HG03378 (cell line): ENCODE results near the gene KREMEN1.

Source experiments
- ATAC-seq: cut with Tn5 transposase; IDR thresholded peaks from one replicate; pipeline ENCODE4 v1.9.1; 2021; ENCODE audit warnings: mild to moderate bottlenecking, moderate library complexity; ENCODE audit not compliant: unreplicated experiment

The KREMEN1 gene

DNA sequence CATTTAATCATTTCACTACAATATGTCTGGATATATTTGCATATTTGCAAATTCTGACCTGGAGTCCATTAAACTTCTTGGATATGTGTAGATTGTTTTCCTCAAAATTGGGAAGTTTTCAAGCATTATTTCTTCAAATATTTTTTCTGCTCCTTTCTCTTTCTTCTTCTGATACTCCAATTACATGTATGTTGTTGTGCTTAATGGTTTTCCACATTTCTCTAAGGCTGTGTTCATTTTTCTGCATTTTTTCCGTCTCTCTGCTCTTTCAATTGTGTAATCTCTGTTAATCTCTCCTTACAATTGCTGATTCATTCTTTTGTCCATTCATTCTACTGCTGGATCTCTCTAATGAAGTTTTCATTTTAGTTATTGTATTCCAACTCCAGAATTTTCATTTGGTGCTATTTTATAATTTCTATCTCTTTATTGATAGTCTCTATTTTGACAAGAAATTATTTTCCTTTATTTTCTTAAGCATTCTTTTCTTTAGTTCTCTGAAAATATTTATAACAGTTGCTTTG is 102.5 kb downstream of the KREMEN1 start:
- no peak for ATAC-seq

DNA sequence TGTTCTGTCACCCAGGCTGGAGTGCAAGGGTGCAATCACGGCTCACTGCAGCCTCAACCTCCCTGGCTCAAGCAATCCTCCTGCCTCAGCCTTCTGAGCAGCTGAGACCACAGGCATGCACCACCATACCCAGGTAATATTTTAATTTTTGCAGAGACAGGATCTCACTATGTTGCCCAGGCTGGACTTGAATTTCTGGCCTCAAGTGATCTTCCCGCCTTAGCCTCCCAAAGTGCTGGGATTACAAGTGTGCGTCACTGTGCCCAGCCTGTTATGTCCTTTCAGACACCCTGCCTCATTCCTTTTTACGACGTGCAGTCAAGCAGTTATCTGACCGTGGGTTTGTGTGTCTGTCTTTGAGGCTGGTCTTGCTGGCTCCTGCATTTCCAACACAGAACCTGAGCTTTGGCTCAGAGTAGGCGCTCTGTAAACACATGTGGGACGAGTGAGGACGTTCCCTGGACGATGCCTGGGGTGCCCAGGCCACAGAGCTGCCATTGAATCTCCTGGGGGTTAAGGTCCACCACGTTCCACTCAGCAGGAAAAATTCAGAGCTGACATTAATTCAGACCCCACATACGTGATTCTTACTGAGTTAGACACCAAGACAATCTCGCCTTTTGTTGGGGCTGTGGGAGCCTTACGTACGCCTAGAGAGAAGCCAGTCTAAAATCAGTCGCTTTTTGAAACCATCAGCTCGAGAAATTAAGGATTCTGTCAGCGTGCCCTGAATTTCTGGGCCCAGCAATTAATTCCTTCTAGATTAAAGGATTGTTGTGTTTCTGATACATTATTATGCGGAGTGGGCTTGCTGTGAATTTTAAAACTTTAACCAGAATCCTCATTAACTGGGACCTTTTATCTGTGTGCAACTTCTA is 111.4 kb downstream of the KREMEN1 start:
- no peak for ATAC-seq

GRCh38 chr22:29184849-29185490 is 112.1 kb downstream of the KREMEN1 start:
- no peak for ATAC-seq

GRCh38 chr22:29186302-29186701 is 113.5 kb downstream of the KREMEN1 start:
- ATAC-seq: no peak

DNA sequence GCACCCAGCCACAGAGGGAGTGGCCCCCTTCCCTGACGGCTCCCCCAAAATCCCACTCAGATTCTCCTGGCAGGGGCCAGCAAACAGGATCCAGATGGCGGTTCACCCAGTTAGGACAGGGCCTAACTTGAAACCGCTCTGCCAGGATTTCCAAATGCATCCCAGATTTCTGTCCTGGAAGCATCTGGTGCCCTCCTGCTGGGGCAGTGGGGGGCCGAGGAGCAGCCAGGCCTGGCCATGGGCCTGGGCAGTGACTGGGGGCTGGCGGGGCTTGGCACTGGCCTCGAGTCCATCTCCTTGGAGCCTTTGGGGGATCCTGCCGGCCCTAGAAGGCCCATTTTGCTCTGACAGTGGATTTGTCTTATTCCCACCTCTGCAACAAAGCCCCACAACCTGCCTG is 115.0 kb downstream of the KREMEN1 start:
- ATAC-seq: no peak

DNA sequence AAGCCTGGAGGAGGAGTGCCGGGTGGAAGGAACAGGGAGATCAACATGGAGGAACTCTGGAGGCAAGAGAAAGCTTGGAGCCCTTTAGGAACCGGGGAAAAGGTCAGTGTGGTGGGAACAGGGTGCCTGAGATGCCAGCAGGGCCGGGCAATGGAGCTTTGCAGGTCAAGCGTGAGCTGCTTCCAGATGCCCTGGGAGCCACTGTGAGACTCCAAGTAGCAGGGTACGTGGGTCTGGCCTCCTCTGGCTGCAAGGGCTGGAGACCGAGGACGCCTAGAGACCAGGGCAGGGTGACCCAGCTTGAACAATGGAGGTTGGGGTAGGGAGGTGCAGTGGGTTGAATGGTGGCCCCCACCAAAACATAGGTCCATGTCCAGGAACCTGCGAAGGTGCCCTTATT is 117.2 kb downstream of the KREMEN1 start:
- ATAC-seq: no peak

DNA sequence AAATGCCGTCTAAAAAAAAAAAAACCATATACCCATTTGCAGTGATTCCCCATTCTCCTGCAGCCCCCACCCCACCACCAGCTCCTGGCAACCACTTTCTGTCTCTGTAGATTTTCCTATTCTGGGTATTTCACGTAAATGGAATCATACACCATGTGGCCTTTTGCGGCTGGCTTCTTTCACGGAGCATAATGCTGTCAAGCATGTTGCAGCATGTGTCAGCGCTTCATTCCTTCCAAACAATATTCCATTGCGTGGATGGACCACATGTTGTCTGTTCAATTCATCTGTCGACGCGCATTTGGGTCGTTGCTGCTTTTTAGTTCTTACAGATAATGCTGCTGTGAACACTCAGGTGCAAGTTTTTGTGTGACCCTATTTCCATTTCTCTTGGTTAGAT is 118.1 kb downstream of the KREMEN1 start:
- ATAC-seq: no peak

- no peak for ATAC-seq
These were observed 120.2 kb downstream of the KREMEN1 start for GRCh38 chr22:29193021-29193420.

GRCh38 chr22:29194184-29194583 is 121.3 kb downstream of the KREMEN1 start:
- no peak for ATAC-seq

GRCh38 chr22:29195118-29195963 is 122.5 kb downstream of the KREMEN1 start:
- no peak for ATAC-seq

DNA sequence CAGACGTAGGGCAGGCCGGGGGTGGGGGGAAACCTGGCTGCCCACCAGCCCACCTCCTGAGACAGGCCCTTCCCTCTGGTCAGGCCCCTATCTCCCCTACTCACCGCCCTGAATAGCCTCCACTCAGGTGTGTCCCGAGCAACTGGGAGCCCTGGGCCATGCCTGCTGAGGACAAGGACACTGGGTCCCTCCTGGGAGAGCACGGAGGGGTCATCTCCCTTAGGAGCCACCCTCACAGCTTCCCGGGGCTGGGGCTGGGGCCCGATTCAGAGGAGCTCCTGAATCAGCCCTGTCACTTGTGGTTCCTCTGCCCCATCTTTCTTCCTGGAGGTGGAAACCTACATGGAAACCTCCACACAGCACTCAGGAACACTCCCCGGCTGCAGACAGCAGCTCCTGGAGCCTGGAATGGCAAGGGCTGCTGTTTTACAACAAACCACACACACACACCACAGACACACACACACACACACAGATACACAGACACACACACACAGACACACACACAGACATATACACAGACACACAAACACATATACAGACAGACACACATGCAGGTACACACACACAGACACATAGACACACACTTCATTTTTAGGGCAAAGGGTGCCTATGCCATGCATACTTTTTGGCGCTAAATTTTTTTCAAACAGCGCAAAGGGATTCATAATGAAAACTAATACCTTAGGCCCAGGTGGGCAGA is 123.3 kb downstream of the KREMEN1 start:
- no peak for ATAC-seq

- no peak for ATAC-seq
These were observed 124.3 kb downstream of the KREMEN1 start for GRCh38 chr22:29197096-29197495.

DNA sequence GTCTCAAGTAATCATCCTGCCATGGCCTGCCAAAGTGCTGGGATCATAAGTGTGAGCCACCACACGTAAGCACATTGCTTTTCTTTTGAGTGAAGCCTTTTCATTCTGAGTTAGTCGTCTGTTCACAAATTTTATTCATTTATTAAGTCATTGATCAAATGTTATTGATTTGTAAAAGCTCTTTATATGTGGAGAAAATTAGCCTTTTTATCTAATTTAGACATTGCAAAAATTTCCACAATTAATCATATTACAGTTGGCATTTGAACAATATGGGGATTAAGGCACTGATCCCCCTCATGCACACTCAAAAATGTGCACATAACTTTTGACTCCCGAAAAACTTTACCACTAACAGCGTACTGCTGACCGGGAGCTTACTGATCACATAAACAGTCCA is 125.4 kb downstream of the KREMEN1 start:
- no peak for ATAC-seq

- no peak for ATAC-seq
These were observed 127.0 kb downstream of the KREMEN1 start for GRCh38 chr22:29199702-29200400.

DNA sequence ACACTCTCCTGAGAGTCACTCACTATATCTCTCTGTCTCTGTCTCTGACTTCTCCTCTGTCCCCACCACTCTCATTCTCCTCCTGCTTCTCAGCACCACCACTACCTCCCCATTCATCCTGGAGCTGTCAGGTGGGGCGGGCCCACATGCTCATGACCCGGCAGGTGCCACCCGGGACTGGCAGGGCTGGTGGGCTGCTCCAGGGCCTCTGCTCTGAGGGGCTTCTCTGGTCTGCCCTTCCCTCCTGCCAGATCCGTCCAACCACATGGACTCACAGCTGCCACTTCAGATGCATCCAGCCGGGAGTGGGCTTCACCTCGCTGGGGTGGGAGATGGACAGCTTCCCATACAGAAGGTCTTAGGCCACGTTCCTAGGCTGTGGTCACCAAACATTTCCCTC is 128.1 kb downstream of the KREMEN1 start:
- ATAC-seq: no peak

DNA sequence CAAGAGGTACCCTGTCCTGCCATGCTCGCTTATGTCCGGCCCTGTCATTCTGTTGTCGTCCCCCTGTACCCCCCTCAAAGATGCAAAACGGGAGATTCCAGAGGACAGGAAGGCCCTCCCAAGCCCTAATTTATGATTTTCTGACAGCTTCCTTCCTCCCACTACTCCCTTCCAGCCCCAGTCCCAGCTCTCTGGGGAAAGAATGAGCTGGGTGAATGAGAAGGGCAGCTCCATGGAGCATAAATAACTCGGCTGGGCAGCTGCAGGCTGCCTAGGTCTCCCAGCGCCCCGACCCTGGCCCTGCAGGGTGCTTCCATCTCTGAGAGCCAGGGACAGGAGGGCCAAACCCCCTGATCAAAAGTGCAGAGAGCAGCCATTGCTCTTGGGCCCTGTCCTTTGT is 128.9 kb downstream of the KREMEN1 start:
- ATAC-seq: no peak

DNA sequence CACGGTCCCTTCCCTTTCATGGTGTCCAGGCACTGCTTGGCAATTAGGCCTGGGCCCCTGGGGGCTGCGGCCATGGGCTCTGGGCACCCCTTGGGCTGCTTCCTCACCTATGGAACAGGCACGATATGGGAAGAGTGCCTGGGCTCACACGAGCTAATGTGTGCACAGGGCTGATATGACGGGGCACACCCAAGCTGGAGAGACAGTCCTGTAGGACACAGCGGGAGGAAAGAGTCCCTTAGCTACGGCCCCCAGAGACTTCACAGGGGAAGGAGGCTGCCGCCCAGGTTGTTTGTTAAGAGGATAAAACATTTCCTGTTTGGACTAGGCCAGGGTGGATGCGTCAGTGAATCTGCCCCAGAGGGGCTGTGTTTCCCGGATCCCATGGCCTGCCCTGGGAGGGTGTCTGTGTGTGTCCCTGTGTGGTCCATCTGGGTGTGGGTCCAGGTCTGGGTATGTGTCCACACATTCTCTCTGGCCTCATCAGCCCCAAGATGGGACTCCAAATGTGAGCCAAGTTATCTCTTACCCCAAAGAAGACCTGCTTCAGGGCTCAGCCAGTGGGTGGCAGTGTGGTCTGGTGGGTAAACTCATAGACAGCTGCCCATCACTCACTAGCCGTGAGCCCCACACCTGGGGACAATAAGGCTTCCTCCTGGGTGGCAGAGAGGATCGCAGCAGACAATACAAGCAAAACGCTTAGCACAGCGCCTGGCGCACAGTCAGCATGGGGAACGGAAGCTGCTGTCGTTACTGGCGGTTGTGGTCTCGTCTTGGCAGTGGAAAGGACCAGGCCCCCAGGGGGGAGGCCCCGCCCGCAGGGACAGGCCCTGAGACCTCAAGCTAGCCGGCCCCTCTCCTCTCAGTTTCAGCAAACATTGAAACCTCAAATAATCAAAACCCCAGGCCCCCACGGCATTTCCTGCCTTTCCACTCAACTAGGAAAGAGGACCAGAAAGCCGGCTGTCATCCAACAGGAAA is 129.7 kb downstream of the KREMEN1 start:
- peak; percentile 59 for ATAC-seq

GRCh38 chr22:29203488-29204454 is 130.9 kb downstream of the KREMEN1 start:
- no peak for ATAC-seq
